Neuronal stem cell (in vitro differentiated cells): ENCODE results near the gene CROCC2.

Experiments
- DNase-seq: peaks from one replicate; pipeline ENCODE4 v3.0.0-alpha.2; 2013; ENCODE audit warnings: low spot score
- H2AFZ ChIP-seq: one replicate; pipeline ENCODE4 v1.6.1; 2013; ENCODE audit warnings: mild to moderate bottlenecking, low read length, inconsistent platforms
- H2AK5ac ChIP-seq: 2 replicates; pipeline ENCODE4 v1.6.1; 2013; ENCODE audit warnings: low read depth, mild to moderate bottlenecking, inconsistent platforms, low read length, moderate library complexity, mixed read lengths
- H2BK120ac ChIP-seq: 2 replicates; pipeline ENCODE4 v1.6.1; 2013; ENCODE audit warnings: low read depth, mild to moderate bottlenecking, inconsistent platforms, low read length, moderate library complexity, mixed read lengths
- H2BK12ac ChIP-seq: one replicate; pipeline ENCODE4 v1.6.1; 2013; ENCODE audit warnings: low read length, inconsistent platforms
- H2BK15ac ChIP-seq: 2 replicates; pipeline ENCODE4 v1.6.1; 2013; ENCODE audit warnings: mild to moderate bottlenecking, low read length, inconsistent platforms, mixed read lengths
- H2BK5ac ChIP-seq: one replicate; pipeline ENCODE4 v1.6.1; 2013; ENCODE audit warnings: inconsistent platforms, mild to moderate bottlenecking, low read length, moderate library complexity
- H3K14ac ChIP-seq: one replicate; pipeline ENCODE4 v1.6.1; 2013; ENCODE audit warnings: low read length, inconsistent platforms
- H3K18ac ChIP-seq: 2 replicates; pipeline ENCODE4 v1.6.1; 2013; ENCODE audit warnings: low read length, inconsistent platforms
- H3K23ac ChIP-seq: 2 replicates; pipeline ENCODE4 v1.6.1; 2013; ENCODE audit warnings: low read depth, mild to moderate bottlenecking, mixed read lengths, low read length, inconsistent platforms; ENCODE audit not compliant: poor library complexity
- H3K27ac ChIP-seq: replicated peaks from 3 replicates; pipeline ENCODE4 v1.5.1; 2013; ENCODE audit warnings: low read length, inconsistent platforms
- H3K27me3 ChIP-seq, 3 experiments: 2 replicates each; pipeline ENCODE4 v1.6.1; 2013; ENCODE audit warnings: low read length in 3 of 3, mild to moderate bottlenecking in 2 of 3, inconsistent platforms in 1 of 3, low read depth in 1 of 3, mixed read lengths in 1 of 3, moderate library complexity in 1 of 3; ENCODE audit not compliant: control insufficient read depth in 3 of 3, insufficient read depth in 3 of 3
- H3K36me3 ChIP-seq, 2 donors: replicated peaks in 1 of 2; 2 replicates each; pipeline ENCODE4 v1.6.1; 2013; ENCODE audit warnings: low read length in 2 of 2; ENCODE audit not compliant: control insufficient read depth in 2 of 2, insufficient read depth in 2 of 2
- H3K4ac ChIP-seq: 2 replicates; pipeline ENCODE4 v1.6.1; 2013; ENCODE audit warnings: inconsistent platforms, mild to moderate bottlenecking, low read length, moderate library complexity
- H3K4me1 ChIP-seq, 2 donors: 1 replicate in 1 of 2; 2 replicates in 1 of 2; pipeline ENCODE4 v1.6.1; 2013; ENCODE audit warnings: low read length in 2 of 2, low read depth in 1 of 2; ENCODE audit not compliant: control insufficient read depth in 2 of 2, insufficient read depth in 1 of 2
- H3K4me2 ChIP-seq: one replicate; pipeline ENCODE4 v1.6.1; 2013; ENCODE audit warnings: mild to moderate bottlenecking, low read length, inconsistent platforms; ENCODE audit not compliant: insufficient read depth, poor library complexity, severe bottlenecking
- H3K4me3 ChIP-seq, 2 donors: 2 replicates each; pipeline ENCODE4 v1.5.1; 2013; ENCODE audit warnings: low read length in 2 of 2, mild to moderate bottlenecking in 2 of 2, inconsistent platforms in 1 of 2, moderate library complexity in 1 of 2
- H3K79me1 ChIP-seq: one replicate; pipeline ENCODE4 v1.6.1; 2013; ENCODE audit warnings: low read depth, mild to moderate bottlenecking, inconsistent platforms, low read length, moderate library complexity
- H3K9ac ChIP-seq: one replicate; pipeline ENCODE4 v1.6.1; 2013; ENCODE audit warnings: mild to moderate bottlenecking, low read depth, low read length, inconsistent platforms; ENCODE audit not compliant: poor library complexity
- H3K9me3 ChIP-seq, 2 donors: replicated peaks in 1 of 2; 2 replicates each; pipeline versions ENCODE3 to v1.6.1; 2013; ENCODE audit warnings: low read length in 2 of 2, mild to moderate bottlenecking in 2 of 2, inconsistent platforms in 1 of 2, low read depth in 1 of 2, mixed read lengths in 1 of 2, moderate library complexity in 1 of 2; ENCODE audit not compliant: control insufficient read depth in 2 of 2, insufficient read depth in 1 of 2
- H4K8ac ChIP-seq: one replicate; pipeline ENCODE4 v1.6.1; 2013; ENCODE audit warnings: low read depth, mild to moderate bottlenecking, inconsistent platforms, low read length, moderate library complexity
- H4K91ac ChIP-seq: one replicate; pipeline ENCODE4 v1.6.1; 2013; ENCODE audit warnings: low read length, low read depth, mild to moderate bottlenecking, inconsistent platforms; ENCODE audit not compliant: poor library complexity
- WGBS, 2 donors: extraction: QIAGEN DNeasy Blood & Tissue Kit; methylation state at CpG; one replicate each; pipeline ENCODE4 v1.1.7; 2013; ENCODE audit warnings: missing lambda C conversion rate in 2 of 2, mixed read lengths in 1 of 2; ENCODE audit not compliant: insufficient read length in 2 of 2, insufficient replicate concordance in 1 of 2; ENCODE audit errors: extremely low coverage in 2 of 2; 5-methylcytosine and 5-hydroxymethylcytosine counted together

CROCC2 gene

GRCh38 chr2:240966906-240967680 is 61.0 kb downstream of the CROCC2 start:
- H2AK5ac ChIP-seq: peak overlapping the region; percentile 88
- peak overlapping the region; percentile 60 for H2BK5ac ChIP-seq
- peak overlapping the region; percentile 75 for H3K14ac ChIP-seq
- no peak overlapping the region for H3K27ac ChIP-seq
- H3K4me2 ChIP-seq: no peak overlapping the region
- H2BK120ac ChIP-seq: peak overlapping the region; percentile 72
- H2BK12ac ChIP-seq: no peak overlapping the region
- H3K4me3 ChIP-seq: no peak overlapping the region
- no peaks in the 10 kb centered on the region for H3K9me3 ChIP-seq
- H3K18ac ChIP-seq: peak overlapping the region; percentile 83
- no peaks in the 10 kb centered on the region for H3K36me3 ChIP-seq
- WGBS, 2 donors: no CpG with 5 or more reads among the region's 32 CpGs
- H3K27me3 ChIP-seq: peaks cover 0 to 24% (median 0%) of the 10 kb centered on the region in 3 experiments
- no peak overlapping the region for H4K91ac ChIP-seq
- H3K79me1 ChIP-seq: no peaks in the 10 kb centered on the region
- H3K4me1 ChIP-seq: peaks cover 4 to 9% of the 10 kb centered on the region in 2 donors
- H2AFZ ChIP-seq: no peak overlapping the region
- DNase-seq: no peak
- no peak overlapping the region for H4K8ac ChIP-seq
- H3K4ac ChIP-seq: no peak overlapping the region
- H3K23ac ChIP-seq: no peak overlapping the region
- H3K9ac ChIP-seq: no peak overlapping the region
- peak overlapping the region; percentile 58 for H2BK15ac ChIP-seq

GRCh38 chr2:240967681-240968621 is 61.8 kb downstream of the CROCC2 start:
- H2AFZ ChIP-seq: no peak overlapping the region
- H3K23ac ChIP-seq: no peak overlapping the region
- H3K4me2 ChIP-seq: no peak overlapping the region
- peak overlapping the region; percentile 58 for H2BK15ac ChIP-seq
- peak overlapping the region; percentile 81 for H2AK5ac ChIP-seq
- no peaks in the 10 kb centered on the region for H3K36me3 ChIP-seq
- H2BK12ac ChIP-seq: peak overlapping the region; percentile 10
- H2BK5ac ChIP-seq: peak overlapping the region; percentile 60
- H3K4me3 ChIP-seq: peak overlapping the region in 1 of 2 donors; percentile 17
- no peaks in the 10 kb centered on the region for H3K9me3 ChIP-seq
- peaks cover under 1 to 1% of the 10 kb centered on the region in 2 donors for H3K4me1 ChIP-seq
- peak overlapping the region; percentile 76 for H3K18ac ChIP-seq
- H3K27ac ChIP-seq: no peak overlapping the region
- no peak overlapping the region for H4K8ac ChIP-seq
- WGBS, 2 donors: no CpG with 5 or more reads among the region's 34 CpGs
- peaks cover 0 to 31% (median 0%) of the 10 kb centered on the region in 3 experiments for H3K27me3 ChIP-seq
- H3K4ac ChIP-seq: no peak overlapping the region
- peak overlapping the region; percentile 72 for H2BK120ac ChIP-seq
- H3K9ac ChIP-seq: peak overlapping the region; percentile 21
- no peaks in the 10 kb centered on the region for H3K79me1 ChIP-seq
- no peak overlapping the region for H3K14ac ChIP-seq
- DNase-seq: no peak
- H4K91ac ChIP-seq: no peak overlapping the region

GRCh38 chr2:240968731-240969624 is 62.8 kb downstream of the CROCC2 start:
- Histone ChIP-seq H2BK12ac (no peak overlapping the region), H3K9ac (no peak overlapping the region), H4K8ac (no peak overlapping the region), H3K79me1 (no peaks in the 10 kb centered on the region), H3K14ac (no peak overlapping the region), H2BK120ac (no peak overlapping the region), H2BK15ac (peak overlapping the region; percentile 15), H4K91ac (no peak overlapping the region), H3K4me3 (no peak overlapping the region), H3K9me3 (no peaks in the 10 kb centered on the region), H3K27me3 (peaks cover 0 to 36% (median 0%) of the 10 kb centered on the region in 3 experiments), H3K4ac (no peak overlapping the region), H2BK5ac (peak overlapping the region; percentile 60), H3K36me3 (no peaks in the 10 kb centered on the region), H2AK5ac (peak overlapping the region; percentile 81), H3K27ac (no peak overlapping the region), H3K23ac (no peak overlapping the region), H3K4me1 (peaks cover 0 to 2% of the 10 kb centered on the region in 2 donors), H2AFZ (no peak overlapping the region), H3K4me2 (no peak overlapping the region), H3K18ac (no peak overlapping the region)
- no peak for DNase-seq
- WGBS, 2 donors: no CpG with 5 or more reads among the region's 15 CpGs
